GM12891 (cell line): ENCODE data around the gene USP44.
A peak's percentile ranks its signal among the peaks of the same experiment; 100 is the strongest.
"Not testable (repeated sequence)": the region's sequence is repeated elsewhere in the genome, so short reads cannot be mapped to it uniquely, and the experiment has no call there.

Source experiments
- DNase-seq: peaks from one replicate; pipeline ENCODE4 v3.0.0; 2011; ENCODE audit warnings: low spot score; ENCODE audit not compliant: insufficient read length
- FAIRE-seq: peaks from 2 replicates; lab custom pipeline; 2011; peaks lifted over from hg19 to GRCh38; lab: Jason Lieb, UNC
- PAX5 ChIP-seq: IDR thresholded peaks from 2 replicates; pipeline ENCODE4 v1.6.1; 2011; ENCODE audit warnings: low read length, moderate library complexity, mild to moderate bottlenecking; ENCODE audit not compliant: insufficient read depth, severe bottlenecking
- POLR2A ChIP-seq: IDR thresholded peaks from 2 replicates; pipeline ENCODE4 v1.6.1; 2011; ENCODE audit warnings: low read depth, low read length, control low read depth
- POLR2AphosphoS5 ChIP-seq: IDR thresholded peaks from 2 replicates; pipeline ENCODE4 v1.6.1; 2011; ENCODE audit warnings: low read depth, low read length, control low read depth
- POU2F2 ChIP-seq: IDR thresholded peaks from 2 replicates; pipeline ENCODE4 v1.6.1; 2011; ENCODE audit warnings: low read depth, mild to moderate bottlenecking, control low read depth, low read length, moderate library complexity
- SPI1 ChIP-seq: IDR thresholded peaks from 2 replicates; pipeline ENCODE4 v1.6.1; 2011; ENCODE audit warnings: low read depth, low read length, control low read depth
- TAF1 ChIP-seq: IDR thresholded peaks from 2 replicates; pipeline ENCODE4 v1.6.1; 2011; ENCODE audit warnings: low read depth, low read length, control low read depth

USP44 gene

GRCh38 chr12:95574799-95575452 lies 23.6 kb upstream of the USP44 start:
- no peak for TF ChIP-seq PAX5
- TF ChIP-seq POLR2A = no peak
- TF ChIP-seq TAF1 = no peak
- peak; percentile 29; the same call in 1 of the 2 replicates for TF ChIP-seq SPI1
- TF ChIP-seq POU2F2 = no peak
- DNase-seq (no peak), FAIRE-seq (no peak)

GRCh38 chr12:95573951-95574576 lies 22.8 kb upstream of the USP44 start:
- TF ChIP-seq SPI1 (peak; percentile 65), POU2F2 (no peak)
- DNase-seq (no peak), FAIRE-seq (no peak)

- TF ChIP-seq POLR2A (no peak), SPI1 (no peak), POLR2AphosphoS5 (no peak)
- FAIRE-seq (no peak), DNase-seq (no peak)
Observed at GRCh38 chr12:95571369-95571768, 20.1 kb upstream of the USP44 start.

- not testable (repeated sequence) for DNase-seq, FAIRE-seq
Observed at GRCh38 chr12:95568045-95568444, 16.8 kb upstream of the USP44 start.

- TF ChIP-seq POLR2A (no peak), TAF1 (no peak), SPI1 (no peak), POU2F2 (no peak), POLR2AphosphoS5 (no peak), PAX5 (no peak)
- DNase-seq (no peak), FAIRE-seq (no peak)
Observed at GRCh38 chr12:95557625-95558024, 6.3 kb upstream of the USP44 start.

- FAIRE-seq (no peak), DNase-seq (no peak)
- no peak for TF ChIP-seq SPI1
- TF ChIP-seq POLR2AphosphoS5 = no peak
- TF ChIP-seq POU2F2 = no peak
- TF ChIP-seq TAF1 = no peak
- no peak for TF ChIP-seq POLR2A
- TF ChIP-seq PAX5 = no peak
Observed at GRCh38 chr12:95554532-95555071, 3.3 kb upstream of the USP44 start.

- FAIRE-seq = no peak
- no peak for TF ChIP-seq POLR2A
- no peak for TF ChIP-seq TAF1
- TF ChIP-seq POU2F2 = no peak
- TF ChIP-seq PAX5 = no peak
- TF ChIP-seq POLR2AphosphoS5 = no peak
- TF ChIP-seq SPI1 = no peak
- no peak for DNase-seq
Observed at GRCh38 chr12:95553197-95553943, 2.1 kb upstream of the USP44 start.

GRCh38 chr12:95551913-95552516 lies 739 bp upstream of the USP44 start:
- DNase-seq = no peak
- FAIRE-seq = no peak

GRCh38 chr12:95549392-95550084 lies 1.7 kb downstream of the USP44 start:
- TF ChIP-seq TAF1 = no peak
- TF ChIP-seq POLR2A = no peak
- no peak for TF ChIP-seq POLR2AphosphoS5
- no peak for TF ChIP-seq PAX5
- no peak for TF ChIP-seq POU2F2
- no peak for TF ChIP-seq SPI1
- DNase-seq (no peak), FAIRE-seq (no peak)

More at GRCh38 chr12:95551913-95552516, 739 bp upstream of the USP44 start:
- TF ChIP-seq SPI1 (no peak), POLR2AphosphoS5 (no peak), POLR2A (no peak), TAF1 (no peak), PAX5 (no peak), POU2F2 (no peak)
